Stimulated activated CD4-positive, alpha-beta T cell treated with anti-CD3 and anti-CD28 coated beads, Interleukin-12 subunit alpha, Interleukin-12 subunit beta, amount 100 ng/mL, for 48 hours (primary cell): ENCODE results near the gene PDHX.

Source experiments
- DNase-seq, 3 donors: peaks; one replicate each; pipeline ENCODE4 v3.0.0-alpha.2; 2020; ENCODE audit warnings: low read depth in 2 of 3, low spot score in 1 of 3

PDHX gene

GRCh38 chr11:34988294-34989255, 72.2 kb downstream of the PDHX start:
- no peak for DNase-seq

GRCh38 chr11:34990916-34991315, 74.5 kb downstream of the PDHX start:
- DNase-seq = no peak

- DNase-seq = no peak
Observed at GRCh38 chr11:34994854-34995253, 78.4 kb downstream of the PDHX start.

- DNase-seq = no peak
Observed at GRCh38 chr11:34996958-34997357, 80.5 kb downstream of the PDHX start.

- DNase-seq = no peak
Observed at GRCh38 chr11:34997952-34998528, 81.6 kb downstream of the PDHX start.

GRCh38 chr11:34999453-34999852, 83.0 kb downstream of the PDHX start:
- no peak for DNase-seq

GRCh38 chr11:35003186-35003585, 86.8 kb downstream of the PDHX start:
- no peak for DNase-seq

- no peak for DNase-seq
Observed at GRCh38 chr11:35003658-35004057, 87.2 kb downstream of the PDHX start.

- no peak for DNase-seq
Observed at GRCh38 chr11:35005141-35005780, 88.8 kb downstream of the PDHX start.

- peak in 1 of 3 donors; percentile 40 for DNase-seq
Observed at GRCh38 chr11:35006389-35007128, 90.1 kb downstream of the PDHX start.

GRCh38 chr11:35007277-35007676, 90.9 kb downstream of the PDHX start:
- DNase-seq = no peak

- no peak for DNase-seq
Observed at GRCh38 chr11:35009191-35009943, 92.9 kb downstream of the PDHX start.

GRCh38 chr11:35009944-35010342, 93.5 kb downstream of the PDHX start:
- no peak for DNase-seq

GRCh38 chr11:35010654-35011053, 94.2 kb downstream of the PDHX start:
- DNase-seq = no peak

- no peak for DNase-seq
Observed at GRCh38 chr11:35011389-35011788, 95.0 kb downstream of the PDHX start.

GRCh38 chr11:35011944-35012343, 95.5 kb downstream of the PDHX start:
- DNase-seq = no peak

GRCh38 chr11:35012467-35013191, 96.2 kb downstream of the PDHX start:
- DNase-seq = peak in 1 of 3 donors; percentile 15

GRCh38 chr11:35013514-35014233, 97.3 kb downstream of the PDHX start:
- peak in 1 of 3 donors; percentile 19 for DNase-seq

GRCh38 chr11:35014346-35014745, 97.9 kb downstream of the PDHX start:
- no peak for DNase-seq
